HG03139 (cell line): ENCODE data around the gene ACTC1.

Experiments used
- ATAC-seq: cut with Tn5 transposase; IDR thresholded peaks from one replicate; pipeline ENCODE4 v1.9.1; 2021; ENCODE audit not compliant: unreplicated experiment

ACTC1 gene

GRCh38 chr15:34802371-34802770, 7.0 kb upstream of the ACTC1 start:
- no peak for ATAC-seq

GRCh38 chr15:34799149-34800101, 4.1 kb upstream of the ACTC1 start:
- no peak for ATAC-seq

- no peak for ATAC-seq
These were observed 1.6 kb upstream of the ACTC1 start for GRCh38 chr15:34796847-34797435.

DNA sequence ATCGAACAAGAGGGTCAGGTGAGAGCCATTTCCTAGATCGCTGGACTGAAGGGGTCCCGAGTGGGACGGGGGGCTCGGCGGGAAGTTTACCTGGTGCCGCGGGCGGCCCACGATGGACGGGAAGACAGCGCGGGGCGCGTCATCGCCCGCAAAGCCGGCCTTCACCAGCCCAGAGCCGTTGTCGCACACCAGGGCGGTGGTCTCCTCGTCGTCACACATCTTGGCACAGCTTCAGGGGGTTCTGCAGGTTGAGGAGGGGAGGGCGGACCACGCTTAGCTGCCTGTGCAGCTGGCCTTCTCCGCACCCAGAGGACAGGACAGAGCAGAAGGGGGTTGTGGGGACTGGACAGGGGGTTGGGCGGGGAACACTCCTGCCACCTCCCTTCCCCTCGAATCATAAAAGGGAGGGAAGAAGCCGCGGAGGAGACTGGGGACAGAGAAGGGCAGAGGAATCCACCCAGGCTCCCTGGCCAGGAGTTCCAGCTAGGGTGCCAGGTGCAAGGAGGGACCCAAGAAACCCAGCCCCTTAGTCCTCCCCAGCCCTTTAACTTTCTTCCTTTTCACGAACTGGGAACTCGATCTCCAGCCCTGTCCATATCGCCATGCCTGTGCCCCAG, 651 bp downstream of the ACTC1 start:
- no peak for ATAC-seq

GRCh38 chr15:34793901-34794300, 1.4 kb downstream of the ACTC1 start:
- no peak for ATAC-seq

GRCh38 chr15:34793071-34793470, 2.3 kb downstream of the ACTC1 start:
- no peak for ATAC-seq

DNA sequence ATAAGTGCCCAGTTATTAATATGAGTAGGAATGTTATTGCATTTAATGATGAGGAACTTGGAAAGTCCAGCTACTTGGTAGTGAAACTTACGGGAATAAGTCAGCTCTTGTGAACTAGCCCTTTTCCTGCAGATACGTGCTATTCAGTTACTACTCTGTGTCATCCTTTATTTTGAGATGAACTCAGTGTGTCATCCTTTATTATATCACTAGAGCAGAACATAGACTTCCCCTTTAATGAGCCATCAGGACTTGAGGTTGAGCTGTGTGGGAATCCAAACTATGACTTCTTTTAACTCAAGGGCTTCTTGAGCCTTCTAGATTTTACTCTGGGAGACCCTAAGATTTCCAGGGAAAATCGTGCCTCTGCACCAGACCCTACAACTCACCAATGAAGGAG, 3.6 kb downstream of the ACTC1 start:
- ATAC-seq, result no peak

DNA sequence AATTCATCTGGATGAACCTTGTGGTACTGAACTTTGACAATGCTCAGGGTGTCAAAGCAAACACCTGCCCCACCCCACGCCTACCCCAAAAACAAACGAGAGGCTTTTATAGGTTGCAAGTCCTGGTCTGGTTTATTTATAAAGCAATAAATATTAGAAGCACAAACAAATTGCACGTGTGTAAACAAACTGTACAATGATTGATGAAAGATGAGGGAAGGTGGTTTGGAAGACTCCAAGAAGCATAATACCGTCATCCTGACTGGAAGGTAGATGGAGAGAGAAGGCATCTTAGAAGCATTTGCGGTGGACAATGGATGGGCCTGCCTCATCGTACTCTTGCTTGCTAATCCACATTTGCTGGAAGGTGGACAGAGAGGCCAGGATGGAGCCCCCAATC, 5.2 kb downstream of the ACTC1 start:
- ATAC-seq, result no peak

DNA sequence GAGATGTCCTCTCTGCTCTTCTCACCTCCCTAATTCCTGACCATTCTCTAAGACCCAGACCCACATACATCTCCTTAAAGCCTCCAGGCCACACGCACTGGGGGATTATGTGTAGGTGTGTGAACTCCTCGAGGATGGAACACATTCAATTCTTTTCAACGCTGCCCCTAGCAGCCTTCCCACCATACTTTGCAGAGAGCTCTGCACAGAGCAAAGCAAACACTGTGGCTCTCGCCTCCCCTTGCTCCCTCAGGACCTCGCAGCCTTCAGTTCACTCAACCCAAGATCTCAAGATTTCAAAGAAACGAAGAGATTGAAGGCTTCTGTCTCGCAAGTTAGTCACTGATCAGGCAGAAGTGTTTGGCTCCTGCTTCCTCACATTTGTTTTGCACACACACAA, 6.0 kb downstream of the ACTC1 start:
- no peak for ATAC-seq

- no peak for ATAC-seq
These were observed 9.1 kb downstream of the ACTC1 start for GRCh38 chr15:34786206-34786605.

GRCh38 chr15:34783991-34784390, 11.4 kb downstream of the ACTC1 start:
- no peak for ATAC-seq

DNA sequence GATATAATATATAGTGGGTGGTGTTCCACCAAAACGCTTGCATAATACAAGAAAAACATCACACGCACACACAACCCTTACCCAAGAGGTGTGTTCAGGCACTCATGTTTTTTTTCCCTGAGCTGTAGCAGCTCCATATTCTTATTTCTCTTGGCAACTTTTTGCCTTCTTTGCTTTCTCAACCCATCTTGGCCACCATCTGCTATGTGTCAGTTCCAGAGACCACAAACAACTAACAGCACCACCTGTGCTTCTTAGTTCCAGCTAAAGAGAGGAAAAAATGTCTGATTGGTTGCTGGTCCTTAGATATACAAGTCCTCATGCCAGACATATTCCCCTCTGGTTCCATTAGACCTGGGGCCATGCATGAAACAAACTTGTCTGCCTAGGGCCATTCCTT, 11.9 kb downstream of the ACTC1 start:
- ATAC-seq, result no peak

GRCh38 chr15:34782901-34783300, 12.4 kb downstream of the ACTC1 start:
- no peak for ATAC-seq

DNA sequence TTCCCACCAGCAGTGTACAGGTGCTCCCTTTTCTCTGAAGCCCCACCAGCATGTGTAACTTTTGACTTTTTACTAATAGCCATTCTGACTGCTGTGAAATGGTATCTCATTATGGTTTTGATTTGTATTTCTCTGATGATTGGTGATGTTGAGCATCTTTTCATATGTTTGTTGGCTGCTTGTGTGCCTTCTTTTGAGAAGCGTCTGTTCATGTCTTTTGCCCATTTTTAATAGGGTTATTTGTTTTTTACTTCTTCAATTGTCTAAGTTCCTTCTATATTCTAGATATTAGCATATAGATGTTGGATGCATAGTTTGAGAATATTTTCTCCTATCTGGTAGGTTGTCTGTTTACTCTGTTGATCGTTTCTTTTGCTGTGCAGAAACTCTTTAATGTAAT, 14.6 kb downstream of the ACTC1 start:
- no peak for ATAC-seq

DNA sequence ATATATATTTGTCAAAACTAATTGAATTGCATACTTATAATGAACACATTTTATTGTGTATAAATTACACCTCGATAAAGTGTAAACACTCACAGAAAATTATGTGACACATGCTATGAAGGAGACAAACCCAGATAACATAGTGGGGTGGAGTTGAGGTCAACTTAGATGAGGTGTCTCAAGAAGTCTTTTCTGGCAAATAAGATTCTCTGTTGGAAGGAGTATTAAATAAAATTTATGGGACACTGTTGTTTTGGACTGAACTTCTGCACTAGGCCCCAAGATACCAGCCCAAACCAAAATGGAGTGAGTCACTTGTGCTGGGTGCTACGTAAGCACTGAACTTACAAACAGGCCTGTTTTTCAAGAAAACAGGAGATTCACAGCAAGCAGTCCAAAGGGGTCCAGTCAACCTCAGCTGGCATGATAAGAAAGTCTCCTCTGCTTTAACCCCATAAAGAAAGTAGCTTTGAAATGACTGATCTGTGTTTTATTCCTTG, 18.7 kb downstream of the ACTC1 start:
- no peak for ATAC-seq

DNA sequence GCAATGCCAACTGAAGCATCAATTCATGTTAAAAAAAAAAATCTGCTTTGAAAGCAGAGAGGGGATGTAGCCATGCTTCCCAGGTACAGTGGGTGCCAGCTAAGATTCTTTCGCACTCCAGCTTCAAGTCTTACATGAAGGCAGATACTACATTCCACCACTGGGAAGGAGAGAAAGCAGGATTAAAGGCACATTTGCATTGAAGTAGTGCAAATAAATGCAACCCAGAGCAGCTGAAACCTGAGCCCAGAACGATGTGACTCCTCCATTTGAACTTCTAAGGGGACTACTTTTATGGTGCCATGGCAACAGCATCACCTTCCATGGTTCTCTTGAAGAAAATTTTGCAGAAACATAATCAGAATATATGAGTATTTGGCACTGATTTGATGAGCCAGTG, 21.4 kb downstream of the ACTC1 start:
- ATAC-seq, result no peak

GRCh38 chr15:34773013-34773412, 22.3 kb downstream of the ACTC1 start:
- no peak for ATAC-seq

DNA sequence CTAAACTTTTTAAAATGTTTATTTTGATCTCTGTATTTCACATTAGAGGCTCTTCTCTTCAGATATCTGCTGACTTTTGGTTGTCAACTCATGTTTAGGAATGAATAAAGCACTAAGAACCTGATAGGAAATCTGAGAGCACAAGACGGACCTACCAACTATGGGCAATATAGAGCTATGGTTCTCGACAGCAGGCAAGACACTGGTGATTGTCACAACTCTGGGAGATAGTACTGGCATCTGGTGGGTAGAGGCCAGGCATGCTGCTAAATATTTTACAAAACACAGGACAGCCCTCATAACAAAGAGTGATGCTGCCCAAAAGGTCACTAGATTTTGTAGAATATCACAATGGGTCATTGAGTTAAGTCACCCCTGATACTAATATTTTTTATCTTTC, 23.0 kb downstream of the ACTC1 start:
- no peak for ATAC-seq

GRCh38 chr15:34769711-34770110, 25.6 kb downstream of the ACTC1 start:
- no peak for ATAC-seq

GRCh38 chr15:34768530-34768929, 26.8 kb downstream of the ACTC1 start:
- no peak for ATAC-seq

DNA sequence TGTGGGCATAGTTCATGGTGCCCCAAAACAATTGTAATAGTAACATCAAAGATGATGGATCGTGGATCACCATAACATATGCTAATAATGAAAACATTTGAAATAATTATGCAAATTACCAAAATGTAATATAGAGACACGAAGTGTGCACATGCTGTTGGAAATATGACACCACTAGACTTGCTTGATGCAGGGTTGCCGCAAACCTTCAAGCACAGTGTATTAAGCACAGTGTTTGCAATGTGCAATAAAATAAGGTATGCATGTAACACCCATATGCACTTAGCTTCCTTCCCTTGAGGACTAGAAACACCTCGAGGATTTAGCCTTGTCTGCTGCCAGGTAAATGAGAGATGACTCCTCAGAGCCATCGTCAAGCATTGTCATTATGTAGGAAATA, 29.6 kb downstream of the ACTC1 start:
- ATAC-seq, result no peak

GRCh38 chr15:34760909-34761308, 34.4 kb downstream of the ACTC1 start:
- ATAC-seq, result no peak
